B cell (primary cell): ENCODE measurements around the gene ATP8A2. TPM values are rescaled to one million over a fixed set of nuclear protein-coding genes. Genes with fewer than 3 reads are reported as not detected.

Source experiments
- ATAC-seq: fragments of 200-7000 bp; cut with Tn5 transposase; one replicate; pipeline ENCODE4 v1.10.0; 2021; ENCODE audit warnings: low read depth, mild to moderate bottlenecking, moderate number of reproducible peaks, moderate library complexity
- CTCF ChIA-PET: fragments of 350-600 bp; sonication (Branson Sonifier 250); formaldehyde crosslinking; loops from one replicate; lab custom pipeline; 2021; ENCODE audit warnings: antibody characterized with exemption, inconsistent platforms; lab: Charles Lee
- POLR2A ChIA-PET: fragments of 350-600 bp; sonication (Branson Sonifier 250); formaldehyde crosslinking; loops from one replicate; lab custom pipeline; 2021; ENCODE audit warnings: antibody characterized with exemption; lab: Charles Lee
- DNase-seq: peaks from one replicate; pipeline ENCODE4 v3.0.0; 2013
- H2AFZ ChIP-seq: 2 replicates; pipeline ENCODE4 v1.6.1; 2012; ENCODE audit warnings: mild to moderate bottlenecking, low read depth, low read length; ENCODE audit not compliant: insufficient read depth, poor library complexity, severe bottlenecking
- H3K27ac ChIP-seq, 2 donors: 1 replicate in 1 of 2; 2 replicates in 1 of 2; pipeline ENCODE4 v1.5.1; 2012 to 2013; ENCODE audit warnings: low read length in 2 of 2, mild to moderate bottlenecking in 2 of 2, moderate library complexity in 1 of 2
- H3K27me3 ChIP-seq, 4 experiments: fragments of 200-600 bp in 1 of 4; sonication (generic) in 1 of 4; replicated peaks in 1 of 4; 1 replicate in 2 of 4; 2 replicates in 2 of 4; pipeline versions ENCODE4 v1.6.1 to v1.7.0; 2013 to 2016; ENCODE audit warnings: low read length in 3 of 4, mild to moderate bottlenecking in 2 of 4, mixed read lengths in 1 of 4, moderate library complexity in 1 of 4; ENCODE audit not compliant: insufficient read depth in 4 of 4, control insufficient read depth in 3 of 4; ENCODE audit errors: control extremely low read depth in 1 of 4
- H3K36me3 ChIP-seq, 2 experiments: replicated peaks in 1 of 2; 1 replicate in 1 of 2; 2 replicates in 1 of 2; pipeline versions ENCODE4 v1.6.1 to v1.7.1; 2013; ENCODE audit warnings: low read length in 1 of 2; ENCODE audit not compliant: insufficient read depth in 2 of 2, control insufficient read depth in 1 of 2; ENCODE audit errors: control extremely low read depth in 1 of 2, extremely low read depth in 1 of 2
- H3K4me1 ChIP-seq, 2 donors: fragments of 200-600 bp in 1 of 2; sonication (generic) in 1 of 2; 1 replicate in 1 of 2; 2 replicates in 1 of 2; pipeline versions ENCODE4 v1.5.1 to v1.6.1; 2013 to 2017; ENCODE audit warnings: low read length in 2 of 2; ENCODE audit not compliant: control insufficient read depth in 2 of 2, insufficient read depth in 2 of 2
- H3K4me2 ChIP-seq: replicated peaks from 2 replicates; pipeline ENCODE3; 2012; ENCODE audit warnings: mild to moderate bottlenecking, low read depth, low read length; ENCODE audit not compliant: poor library complexity, severe bottlenecking
- H3K4me3 ChIP-seq, 5 experiments: fragments of 200-600 bp in 1 of 5; sonication (generic) in 1 of 5; 1 replicate in 3 of 5; 2 replicates in 2 of 5; pipeline versions ENCODE4 v1.5.1 to v1.7.0; 2011 to 2016; ENCODE audit warnings: low read length in 4 of 5, mild to moderate bottlenecking in 4 of 5, low read depth in 2 of 5, control low read depth in 1 of 5, moderate library complexity in 1 of 5; ENCODE audit not compliant: insufficient read depth in 1 of 5; ENCODE audit errors: control extremely low read depth in 1 of 5, extremely low read depth in 1 of 5
- H3K79me2 ChIP-seq: fragments of 200-600 bp; sonication (generic); one replicate; pipeline ENCODE4 v1.6.0; 2016; ENCODE audit warnings: low read length; ENCODE audit not compliant: control insufficient read depth, insufficient read depth
- H3K9ac ChIP-seq: fragments of 200-600 bp; sonication (generic); 2 replicates; pipeline ENCODE4 v1.6.1; 2017; ENCODE audit warnings: mild to moderate bottlenecking, low read length, moderate library complexity
- H3K9me3 ChIP-seq, 3 donors: one replicate each; pipeline versions ENCODE4 v1.6.1 to v1.7.1; 2013; ENCODE audit warnings: low read length in 2 of 3; ENCODE audit not compliant: control insufficient read depth in 2 of 3, insufficient read depth in 1 of 3; ENCODE audit errors: control extremely low read depth in 1 of 3
- H4K20me1 ChIP-seq: 2 replicates; pipeline ENCODE4 v1.6.0; 2012; ENCODE audit warnings: mild to moderate bottlenecking, low read length; ENCODE audit not compliant: insufficient read depth, control insufficient read depth, poor library complexity, severe bottlenecking
- H3K27ac Mint-ChIP-seq: one replicate; pipeline ENCODE4 v1.8.0; 2021; ENCODE audit warnings: mixed read lengths
- H3K27me3 Mint-ChIP-seq: one replicate; pipeline ENCODE4 v1.8.0; 2021; ENCODE audit warnings: mixed read lengths
- H3K4me1 Mint-ChIP-seq: one replicate; pipeline ENCODE4 v1.8.0; 2021; ENCODE audit warnings: mixed read lengths
- H3K4me3 Mint-ChIP-seq: one replicate; pipeline ENCODE4 v1.8.0; 2021; ENCODE audit warnings: mixed read lengths
- H3K9me3 Mint-ChIP-seq: one replicate; pipeline ENCODE4 v1.8.0; 2022; ENCODE audit warnings: mixed read lengths; ENCODE audit not compliant: insufficient read depth
- CTCF ChIP-seq: fragments of 200-600 bp; IDR thresholded peaks from one replicate; pipeline ENCODE4 v1.8.0; 2022; ENCODE audit warnings: antibody characterized with exemption, mild to moderate bottlenecking
- EZH2 ChIP-seq: IDR thresholded peaks from 2 replicates; pipeline ENCODE4 v1.6.1; 2012; ENCODE audit warnings: borderline replicate concordance, low read depth, mild to moderate bottlenecking, moderate library complexity, low read length; ENCODE audit not compliant: insufficient read depth, poor library complexity, severe bottlenecking
- WGBS: methylation state at CpG from one replicate; pipeline ENCODE4 v1.1.5; 2013; ENCODE audit warnings: missing lambda C conversion rate; ENCODE audit not compliant: insufficient coverage; 5-methylcytosine and 5-hydroxymethylcytosine counted together
- intact Hi-C: fragments of 100-400 bp; cut with micrococcal nuclease; formaldehyde crosslinking; loops from one replicate; pipeline ENCODE4 v1.10.0; 2022
- polyA plus RNA-seq: library from polyadenylated mRNA; depleted of rRNA; stranded (reverse); fragments of >200 nt; gene quantifications from 2 replicates; pipeline ENCODE4 v1.2.3, GENCODE V29; 2012
- total RNA-seq, 2 donors: library from RNA; stranded (reverse); fragments of 120-200 nt in 1 of 2; gene quantifications; 1 replicate in 1 of 2; 2 replicates in 1 of 2; pipeline versions ENCODE4 v1.2.3 to v1.2.4, GENCODE V29; 2013 to 2022

ATP8A2 gene
- total and polyA plus RNA-seq, 2 donors (not counting 1 experiment from before 2014, with no cell fraction given): not detected

- no peaks in the 10 kb centered on the region for H3K36me3 ChIP-seq
- DNase-seq: no peak
- ChIA-PET CTCF (no interaction called here), POLR2A (no interaction called here)
- no peak overlapping the region for H3K4me2 ChIP-seq
- no peaks in the 10 kb centered on the region for H3K9me3 ChIP-seq
- no peak overlapping the region for H2AFZ ChIP-seq
- 74% methylated on average over 4 of the region's 5 CpGs for WGBS
- Mint-ChIP-seq H3K4me1 (no peaks in the 10 kb centered on the region), H3K9me3 (no peaks in the 10 kb centered on the region), H3K4me3 (no peak overlapping the region), H3K27ac (no peak overlapping the region), H3K27me3 (peaks cover 14% of the 10 kb centered on the region)
- H3K79me2 ChIP-seq: no peaks in the 10 kb centered on the region
- H3K27ac ChIP-seq: no peak overlapping the region
- no peaks in the 10 kb centered on the region for H4K20me1 ChIP-seq
- TF ChIP-seq CTCF (no peak), EZH2 (no peak)
- no peak overlapping the region for H3K4me3 ChIP-seq
- no peak overlapping the region for H3K9ac ChIP-seq
- intact Hi-C loops: no loop called here
- no peak for ATAC-seq
- H3K27me3 ChIP-seq: no peaks in the 10 kb centered on the region
- no peaks in the 10 kb centered on the region for H3K4me1 ChIP-seq
These were observed 599.8 kb downstream of the ATP8A2 start for GRCh38 chr13:25971459-25972145.

DNA sequence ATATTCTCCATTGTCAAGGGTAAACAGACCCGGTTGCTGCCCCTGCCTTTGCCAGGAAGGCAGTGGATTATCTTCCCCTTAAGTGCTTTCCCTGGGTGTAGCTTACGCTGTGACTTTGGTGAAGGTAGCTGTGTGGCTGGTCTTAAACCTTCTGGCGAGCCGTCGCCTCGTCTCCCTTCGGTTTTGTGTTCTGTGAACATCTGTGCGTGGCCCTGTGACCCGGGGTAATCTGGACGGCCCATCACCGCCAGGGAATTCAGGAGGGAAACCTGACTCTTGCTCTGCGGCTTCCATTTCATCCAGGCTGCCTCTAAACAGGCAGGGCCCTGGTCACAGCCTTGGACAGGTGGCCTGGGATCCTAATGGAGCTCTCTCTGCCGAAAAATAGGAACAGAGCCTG is 601.3 kb downstream of the ATP8A2 start:
- H3K27ac Mint-ChIP-seq: no peak overlapping the region
- ATAC-seq: no peak
- H3K79me2 ChIP-seq: no peaks in the 10 kb centered on the region
- no peak overlapping the region for H3K4me3 ChIP-seq
- H3K9me3 ChIP-seq: no peaks in the 10 kb centered on the region
- no peak for TF ChIP-seq EZH2
- no peak for TF ChIP-seq CTCF
- peaks cover 23% of the 10 kb centered on the region for H3K27me3 Mint-ChIP-seq
- no peak for DNase-seq
- peaks cover 4% of the 10 kb centered on the region for H3K4me1 Mint-ChIP-seq
- H3K4me3 Mint-ChIP-seq: no peak overlapping the region
- 89% methylated on average over 13 of the region's 13 CpGs for WGBS
- CTCF ChIA-PET: no interaction called here
- H2AFZ ChIP-seq: no peak overlapping the region
- POLR2A ChIA-PET: no interaction called here
- no peaks in the 10 kb centered on the region for H3K4me1 ChIP-seq
- no peaks in the 10 kb centered on the region for H3K9me3 Mint-ChIP-seq
- no peaks in the 10 kb centered on the region for H4K20me1 ChIP-seq
- H3K27ac ChIP-seq: no peak overlapping the region
- intact Hi-C loops: no loop called here
- H3K9ac ChIP-seq: no peak overlapping the region
- H3K27me3 ChIP-seq: no peaks in the 10 kb centered on the region
- H3K4me2 ChIP-seq: no peak overlapping the region
- H3K36me3 ChIP-seq: no peaks in the 10 kb centered on the region
